HEK293T (cell line): ENCODE results near the gene BRD2.

Source experiments
- ELF4 ChIP-seq: fragments of 450-650 bp; IDR thresholded peaks from 2 replicates; pipeline ENCODE4 v1.6.1; 2017; ENCODE audit warnings: antibody characterized with exemption
- FOXA1 ChIP-seq: fragments of 450-650 bp; IDR thresholded peaks from 2 replicates; pipeline ENCODE4 v1.6.1; 2016; ENCODE audit warnings: mild to moderate bottlenecking

DNA sequence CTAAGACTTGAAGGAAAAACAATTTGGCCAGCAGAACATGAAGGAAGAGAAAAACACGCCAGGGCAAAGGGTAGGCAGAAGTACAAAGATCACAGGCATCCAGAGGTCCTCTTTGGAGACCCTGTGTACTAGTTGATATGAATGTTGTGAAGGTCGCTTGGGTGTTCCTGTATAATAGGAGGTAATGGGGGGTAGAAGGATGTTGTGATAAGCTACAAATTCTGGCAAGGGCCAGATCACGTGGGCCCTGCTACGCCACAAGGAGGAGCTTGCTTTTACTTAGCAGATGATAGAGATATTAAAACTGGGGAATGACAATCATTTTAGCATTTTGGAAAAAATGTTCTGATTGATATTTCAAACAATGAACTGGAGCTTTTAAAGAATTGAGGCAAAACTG lies 14.6 kb upstream of the BRD2 start:
- TF ChIP-seq FOXA1 (no peak), ELF4 (no peak)
